Measurements from ENCODE around the gene HSF2BP. TPM values are rescaled to one million over a fixed set of nuclear protein-coding genes. Genes with fewer than 3 reads are reported as not detected.

The HSF2BP gene
- total and polyA plus RNA-seq, 2 donors (not counting 1 experiment from before 2014, with no cell fraction given) = 0.49 TPM

DNA sequence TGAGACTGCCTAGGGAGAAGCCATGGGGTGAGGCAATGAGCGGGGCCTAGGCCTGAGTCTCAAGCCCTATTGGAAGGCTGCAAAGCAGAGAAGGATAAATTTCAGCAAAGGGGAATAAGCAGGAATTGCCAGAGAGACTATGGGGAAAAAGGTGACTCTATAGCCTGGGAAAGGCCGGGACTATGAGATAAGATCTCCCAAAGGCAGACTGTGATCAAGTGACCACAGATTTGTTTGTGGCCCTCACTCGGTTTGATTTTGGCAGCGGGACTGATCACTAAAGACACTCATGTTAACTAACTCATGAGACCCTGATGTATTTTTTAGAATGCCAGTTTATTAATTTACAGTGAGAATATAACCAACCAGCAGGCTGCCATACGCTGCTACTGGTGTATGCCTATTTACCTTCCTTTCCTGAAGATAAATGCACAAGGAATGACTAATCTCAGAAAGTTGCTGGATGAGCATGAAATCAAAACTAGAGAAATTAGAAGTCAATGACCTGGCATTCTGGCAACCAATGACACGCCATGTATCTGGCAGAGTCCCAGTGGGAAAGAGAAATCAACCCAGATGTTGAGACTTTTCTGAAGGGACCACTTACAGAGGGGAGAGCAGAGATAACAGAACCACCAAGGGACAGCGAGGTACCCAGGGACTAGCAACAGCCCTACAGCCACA is 4.3 kb downstream of the HSF2BP start:
- Histone ChIP-seq H3K36me3 (replicated peaks in 1 of 2; ENCODE audit: control extremely low read depth in 1 of 2, control insufficient read depth in 1 of 2, extremely low read depth in 1 of 2, insufficient read depth in 2 of 2, low read length in 1 of 2) (no peaks in the 10 kb centered on the region), H3K9ac (ENCODE audit: low read length) (no peak overlapping the region), H3K4me1 (ENCODE audit: control insufficient read depth in 2 of 2, insufficient read depth in 2 of 2, low read length in 2 of 2) (peaks cover 9 to 13% of the 10 kb centered on the region in 2 donors), H3K27me3 (replicated peaks in 1 of 4; ENCODE audit: control extremely low read depth in 1 of 4, control insufficient read depth in 3 of 4, insufficient read depth in 4 of 4, low read length in 3 of 4) (no peaks in the 10 kb centered on the region), H4K20me1 (ENCODE audit: control insufficient read depth, insufficient read depth, low read length, poor library complexity, severe bottlenecking) (no peaks in the 10 kb centered on the region), H3K79me2 (ENCODE audit: control insufficient read depth, insufficient read depth, low read length) (peaks cover 7% of the 10 kb centered on the region), H3K9me3 (ENCODE audit: control extremely low read depth in 1 of 3, control insufficient read depth in 2 of 3, insufficient read depth in 1 of 3, low read length in 2 of 3) (no peaks in the 10 kb centered on the region), H3K4me3 (ENCODE audit: control extremely low read depth in 1 of 5, extremely low read depth in 1 of 5, insufficient read depth in 1 of 5, low read depth in 2 of 5, low read length in 4 of 5) (no peak overlapping the region), H3K27ac (ENCODE audit: low read length in 2 of 2) (no peak overlapping the region), H3K4me2 (replicated peaks; ENCODE audit: low read depth, low read length, poor library complexity, severe bottlenecking) (no peak overlapping the region), H2AFZ (ENCODE audit: insufficient read depth, low read depth, low read length, poor library complexity, severe bottlenecking) (no peak overlapping the region)
- Mint-ChIP-seq H3K27ac (no peak overlapping the region), H3K4me3 (no peak overlapping the region), H3K4me1 (peaks cover 12% of the 10 kb centered on the region), H3K9me3 (ENCODE audit: insufficient read depth) (no peaks in the 10 kb centered on the region), H3K27me3 (peaks cover 8% of the 10 kb centered on the region)
- ChIA-PET CTCF (no interaction called here), POLR2A (no interaction called here)
- ATAC-seq (ENCODE audit: low read depth) = no peak
- intact Hi-C loops (cut with micrococcal nuclease) = no loop called here
- 94% methylated on average over 3 of the region's 7 CpGs for WGBS (ENCODE audit: insufficient coverage)
- TF ChIP-seq EZH2 (IDR thresholded peaks at IDR 0.05; ENCODE audit: borderline replicate concordance, insufficient read depth, low read depth, low read length, poor library complexity, severe bottlenecking) = no peak
- TF ChIP-seq, protein P1, sequence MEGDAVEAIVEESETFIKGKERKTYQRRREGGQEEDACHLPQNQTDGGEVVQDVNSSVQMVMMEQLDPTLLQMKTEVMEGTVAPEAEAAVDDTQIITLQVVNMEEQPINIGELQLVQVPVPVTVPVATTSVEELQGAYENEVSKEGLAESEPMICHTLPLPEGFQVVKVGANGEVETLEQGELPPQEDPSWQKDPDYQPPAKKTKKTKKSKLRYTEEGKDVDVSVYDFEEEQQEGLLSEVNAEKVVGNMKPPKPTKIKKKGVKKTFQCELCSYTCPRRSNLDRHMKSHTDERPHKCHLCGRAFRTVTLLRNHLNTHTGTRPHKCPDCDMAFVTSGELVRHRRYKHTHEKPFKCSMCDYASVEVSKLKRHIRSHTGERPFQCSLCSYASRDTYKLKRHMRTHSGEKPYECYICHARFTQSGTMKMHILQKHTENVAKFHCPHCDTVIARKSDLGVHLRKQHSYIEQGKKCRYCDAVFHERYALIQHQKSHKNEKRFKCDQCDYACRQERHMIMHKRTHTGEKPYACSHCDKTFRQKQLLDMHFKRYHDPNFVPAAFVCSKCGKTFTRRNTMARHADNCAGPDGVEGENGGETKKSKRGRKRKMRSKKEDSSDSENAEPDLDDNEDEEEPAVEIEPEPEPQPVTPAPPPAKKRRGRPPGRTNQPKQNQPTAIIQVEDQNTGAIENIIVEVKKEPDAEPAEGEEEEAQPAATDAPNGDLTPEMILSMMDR (IDR thresholded peaks at IDR 0.05) = no peak
- DNase-seq = no peak

DNA sequence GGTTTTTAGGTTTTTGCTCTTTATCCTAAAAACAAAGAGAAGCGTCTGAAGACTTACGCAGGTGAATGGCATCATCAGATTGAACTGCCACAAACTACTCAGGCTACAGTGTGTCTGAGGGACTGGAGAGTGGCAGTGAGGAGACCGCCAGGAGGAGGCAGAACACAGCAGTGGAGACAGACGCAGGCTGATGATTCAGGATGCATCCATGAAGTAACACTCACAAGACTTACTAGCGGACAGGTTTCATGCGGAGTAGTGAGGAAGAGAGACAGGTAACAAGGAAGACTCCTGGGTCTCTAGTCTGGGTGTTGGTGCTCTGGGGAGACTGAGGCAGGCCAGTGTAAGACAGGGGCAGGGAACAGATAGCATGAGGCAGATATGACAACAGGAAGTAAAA is 5.7 kb downstream of the HSF2BP start:
- H3K9me3 Mint-ChIP-seq (ENCODE audit: insufficient read depth) = no peaks in the 10 kb centered on the region
- no peaks in the 10 kb centered on the region for H3K27me3 ChIP-seq (replicated peaks in 1 of 4; ENCODE audit: control extremely low read depth in 1 of 4, control insufficient read depth in 3 of 4, insufficient read depth in 4 of 4, low read length in 3 of 4)
- no peak overlapping the region for H3K4me2 ChIP-seq (replicated peaks; ENCODE audit: low read depth, low read length, poor library complexity, severe bottlenecking)
- ATAC-seq (ENCODE audit: low read depth) (no peak), DNase-seq (no peak)
- peaks cover 1 to 7% of the 10 kb centered on the region in 2 donors for H3K4me1 ChIP-seq (ENCODE audit: control insufficient read depth in 2 of 2, insufficient read depth in 2 of 2, low read length in 2 of 2)
- intact Hi-C loops (cut with micrococcal nuclease) = no loop called here
- ChIA-PET CTCF (no interaction called here), POLR2A (no interaction called here)
- no peak overlapping the region for H3K4me3 Mint-ChIP-seq
- H3K27ac ChIP-seq (ENCODE audit: low read length in 2 of 2) = no peak overlapping the region
- no peak overlapping the region for H2AFZ ChIP-seq (ENCODE audit: insufficient read depth, low read depth, low read length, poor library complexity, severe bottlenecking)
- H3K4me3 ChIP-seq (ENCODE audit: control extremely low read depth in 1 of 5, extremely low read depth in 1 of 5, insufficient read depth in 1 of 5, low read depth in 2 of 5, low read length in 4 of 5) = no peak overlapping the region
- no peak overlapping the region for H3K9ac ChIP-seq (ENCODE audit: low read length)
- H3K36me3 ChIP-seq (replicated peaks in 1 of 2; ENCODE audit: control extremely low read depth in 1 of 2, control insufficient read depth in 1 of 2, extremely low read depth in 1 of 2, insufficient read depth in 2 of 2, low read length in 1 of 2) = no peaks in the 10 kb centered on the region
- WGBS (ENCODE audit: insufficient coverage) = 89% methylated on average over 3 of the region's 6 CpGs
- H3K27me3 Mint-ChIP-seq = peaks cover 10% of the 10 kb centered on the region
- H3K9me3 ChIP-seq (ENCODE audit: control extremely low read depth in 1 of 3, control insufficient read depth in 2 of 3, insufficient read depth in 1 of 3, low read length in 2 of 3) = no peaks in the 10 kb centered on the region
- H3K27ac Mint-ChIP-seq = no peak overlapping the region
- H4K20me1 ChIP-seq (ENCODE audit: control insufficient read depth, insufficient read depth, low read length, poor library complexity, severe bottlenecking) = no peaks in the 10 kb centered on the region
- peaks cover 5% of the 10 kb centered on the region for H3K4me1 Mint-ChIP-seq
- peaks cover 2% of the 10 kb centered on the region for H3K79me2 ChIP-seq (ENCODE audit: control insufficient read depth, insufficient read depth, low read length)
- TF ChIP-seq, protein P1 (IDR thresholded peaks at IDR 0.05) = no peak
- TF ChIP-seq EZH2 (IDR thresholded peaks at IDR 0.05; ENCODE audit: borderline replicate concordance, insufficient read depth, low read depth, low read length, poor library complexity, severe bottlenecking) = no peak
